Type B pancreatic cell (in vitro differentiated cells): Measurements from ENCODE around the gene MGMT. TPM values are rescaled to one million over a fixed set of nuclear protein-coding genes. Genes with fewer than 3 reads are reported as not detected.

ENCODE experiments used
- DNase-seq: peaks from one replicate; pipeline ENCODE4 v3.0.0; 2021; ENCODE audit warnings: mixed read lengths; ENCODE audit not compliant: unreplicated experiment; ENCODE audit errors: extremely low spot score
- H3K27ac Mint-ChIP-seq: 2 replicates; pipeline ENCODE4 v1.8.0; 2021; ENCODE audit warnings: mild to moderate bottlenecking, mixed read lengths
- H3K27me3 Mint-ChIP-seq: 2 replicates; pipeline ENCODE4 v1.8.0; 2021; ENCODE audit warnings: mixed read lengths
- H3K36me3 Mint-ChIP-seq: 2 replicates; pipeline ENCODE4 v1.8.0; 2021; ENCODE audit warnings: mixed read lengths
- H3K4me1 Mint-ChIP-seq: one replicate; pipeline ENCODE4 v1.8.0; 2021; ENCODE audit warnings: mixed read lengths; ENCODE audit not compliant: unreplicated experiment
- H3K4me3 Mint-ChIP-seq: 2 replicates; pipeline ENCODE4 v1.8.0; 2021; ENCODE audit warnings: mild to moderate bottlenecking, mixed read lengths
- H3K9me3 Mint-ChIP-seq: 2 replicates; pipeline ENCODE4 v1.8.0; 2021; ENCODE audit warnings: mixed read lengths
- total RNA-seq: library from RNA; stranded (reverse); gene quantifications from 2 replicates; pipeline ENCODE4 v1.2.1, GENCODE V29; 2021; ENCODE audit warnings: low replicate concordance
- TF ChIP-seq, protein P1 (sequence below): fragments of 200-600 bp; sonication (generic); conservative IDR thresholded peaks from 2 replicates; pipeline ENCODE4 v1.5.0; 2021; ENCODE audit warnings: antibody characterized with exemption, mild to moderate bottlenecking

MGMT gene
- total RNA-seq, 1 donor from 2014 or later: 18.8 TPM

DNA sequence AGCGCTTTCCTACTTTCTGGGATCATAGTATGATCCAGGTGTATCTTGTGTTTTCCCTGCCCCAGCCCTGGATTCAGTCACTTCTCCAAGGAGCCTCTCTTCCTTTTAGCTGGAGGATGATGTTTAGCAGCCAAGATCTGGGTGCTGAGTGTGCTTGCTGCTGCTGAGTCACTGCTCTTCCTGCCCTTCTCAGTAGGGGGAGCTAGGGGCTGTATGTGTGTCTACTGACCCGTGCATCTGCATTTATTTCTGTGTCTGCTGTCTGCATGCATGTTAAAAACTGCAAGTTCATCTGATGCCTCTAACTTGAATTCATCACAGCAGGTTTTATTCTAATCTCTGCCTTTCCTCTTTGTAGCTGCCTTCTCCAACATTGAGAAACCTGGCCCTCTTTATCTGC is 31.6 kb downstream of the MGMT start:
- no peak for DNase-seq
- no peak overlapping the region for H3K4me3 Mint-ChIP-seq
- no peaks in the 10 kb centered on the region for H3K27me3 Mint-ChIP-seq
- peaks cover 9% of the 10 kb centered on the region for H3K9me3 Mint-ChIP-seq
- H3K4me1 Mint-ChIP-seq: peaks cover 27% of the 10 kb centered on the region
- H3K36me3 Mint-ChIP-seq: peaks cover 10% of the 10 kb centered on the region
- TF ChIP-seq, protein P1, sequence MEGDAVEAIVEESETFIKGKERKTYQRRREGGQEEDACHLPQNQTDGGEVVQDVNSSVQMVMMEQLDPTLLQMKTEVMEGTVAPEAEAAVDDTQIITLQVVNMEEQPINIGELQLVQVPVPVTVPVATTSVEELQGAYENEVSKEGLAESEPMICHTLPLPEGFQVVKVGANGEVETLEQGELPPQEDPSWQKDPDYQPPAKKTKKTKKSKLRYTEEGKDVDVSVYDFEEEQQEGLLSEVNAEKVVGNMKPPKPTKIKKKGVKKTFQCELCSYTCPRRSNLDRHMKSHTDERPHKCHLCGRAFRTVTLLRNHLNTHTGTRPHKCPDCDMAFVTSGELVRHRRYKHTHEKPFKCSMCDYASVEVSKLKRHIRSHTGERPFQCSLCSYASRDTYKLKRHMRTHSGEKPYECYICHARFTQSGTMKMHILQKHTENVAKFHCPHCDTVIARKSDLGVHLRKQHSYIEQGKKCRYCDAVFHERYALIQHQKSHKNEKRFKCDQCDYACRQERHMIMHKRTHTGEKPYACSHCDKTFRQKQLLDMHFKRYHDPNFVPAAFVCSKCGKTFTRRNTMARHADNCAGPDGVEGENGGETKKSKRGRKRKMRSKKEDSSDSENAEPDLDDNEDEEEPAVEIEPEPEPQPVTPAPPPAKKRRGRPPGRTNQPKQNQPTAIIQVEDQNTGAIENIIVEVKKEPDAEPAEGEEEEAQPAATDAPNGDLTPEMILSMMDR: no peak
- H3K27ac Mint-ChIP-seq: no peak overlapping the region

DNA sequence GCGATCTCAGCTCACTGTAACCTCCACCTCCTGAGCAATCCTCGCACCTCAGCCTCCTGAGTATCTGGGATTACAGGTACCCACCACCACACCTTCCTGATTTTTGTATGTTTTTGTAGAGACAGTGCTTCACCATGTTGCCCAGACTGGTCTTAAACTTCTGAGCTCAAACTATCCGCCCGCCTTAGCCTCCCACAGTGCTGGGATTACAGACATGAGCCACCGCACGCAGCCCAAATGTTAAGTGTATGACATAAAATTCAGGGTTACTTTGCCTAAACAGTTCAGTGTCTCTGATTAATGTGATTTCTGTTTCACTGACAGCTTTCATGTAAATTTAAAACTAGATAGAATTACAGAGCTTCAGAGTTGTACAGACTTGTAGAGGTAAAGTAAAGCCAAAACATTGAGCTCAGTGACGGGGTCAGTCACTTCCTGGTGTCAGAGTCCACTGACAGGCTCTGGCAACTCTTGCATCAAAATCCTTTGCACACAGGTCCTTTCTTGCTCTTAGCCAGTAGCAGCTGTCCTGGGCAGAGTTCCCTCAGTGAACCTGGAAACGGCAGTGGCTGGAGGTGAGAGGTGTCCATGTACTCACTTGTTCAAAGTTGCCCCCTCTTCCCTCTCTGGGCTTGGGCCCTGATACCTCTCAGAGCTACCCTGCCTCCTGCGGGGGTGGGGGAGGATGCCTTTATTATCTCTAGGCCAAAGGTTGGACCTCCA is 33.7 kb downstream of the MGMT start:
- peaks cover 15% of the 10 kb centered on the region for H3K4me1 Mint-ChIP-seq
- H3K27ac Mint-ChIP-seq: no peak overlapping the region
- peaks cover 10% of the 10 kb centered on the region for H3K36me3 Mint-ChIP-seq
- H3K27me3 Mint-ChIP-seq: no peaks in the 10 kb centered on the region
- no peak for DNase-seq
- H3K4me3 Mint-ChIP-seq: no peak overlapping the region
- TF ChIP-seq, protein P1: no peak
- H3K9me3 Mint-ChIP-seq: peaks cover 9% of the 10 kb centered on the region

DNA sequence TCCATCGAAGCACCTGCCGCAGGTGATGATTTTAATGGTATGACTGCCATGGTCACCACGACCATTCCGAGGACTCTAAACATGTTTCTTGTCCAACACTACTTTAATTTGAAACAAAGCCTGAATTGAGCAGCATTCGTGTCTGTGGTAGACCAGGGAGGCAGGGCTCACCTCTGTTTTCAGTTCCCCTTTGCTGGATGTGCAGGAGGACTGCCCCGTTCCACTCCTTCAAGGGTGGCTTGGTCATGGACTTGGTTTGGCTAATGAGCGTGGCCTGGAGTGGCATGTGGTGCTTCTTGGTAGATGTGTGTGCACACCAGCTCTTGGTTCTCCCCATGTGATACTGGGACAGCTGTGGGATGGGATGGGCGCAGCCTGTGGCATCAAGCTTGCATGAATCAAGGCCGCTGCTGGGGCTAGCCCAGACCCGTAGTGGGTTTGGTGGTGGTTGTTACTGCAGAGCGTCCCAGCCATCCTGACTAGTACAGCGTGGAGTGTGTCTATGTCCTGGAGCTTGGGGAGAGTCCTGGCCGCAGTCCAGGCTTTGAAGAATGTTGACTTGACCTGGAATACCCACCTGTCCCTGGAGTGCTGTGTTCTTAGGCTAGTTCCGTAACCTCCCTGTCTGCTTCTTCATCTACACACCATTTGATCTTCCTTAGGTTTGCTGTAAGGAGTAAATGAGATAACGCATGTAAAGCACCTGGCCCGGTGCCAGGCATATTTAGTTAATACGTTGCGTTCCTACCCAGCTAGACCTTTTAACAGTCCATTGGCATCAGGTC is 34.8 kb downstream of the MGMT start:
- peaks cover 9% of the 10 kb centered on the region for H3K9me3 Mint-ChIP-seq
- no peak overlapping the region for H3K4me3 Mint-ChIP-seq
- no peak overlapping the region for H3K27ac Mint-ChIP-seq
- TF ChIP-seq, protein P1: no peak
- peaks cover 13% of the 10 kb centered on the region for H3K36me3 Mint-ChIP-seq
- peaks cover 10% of the 10 kb centered on the region for H3K4me1 Mint-ChIP-seq
- no peaks in the 10 kb centered on the region for H3K27me3 Mint-ChIP-seq
- no peak for DNase-seq

DNA sequence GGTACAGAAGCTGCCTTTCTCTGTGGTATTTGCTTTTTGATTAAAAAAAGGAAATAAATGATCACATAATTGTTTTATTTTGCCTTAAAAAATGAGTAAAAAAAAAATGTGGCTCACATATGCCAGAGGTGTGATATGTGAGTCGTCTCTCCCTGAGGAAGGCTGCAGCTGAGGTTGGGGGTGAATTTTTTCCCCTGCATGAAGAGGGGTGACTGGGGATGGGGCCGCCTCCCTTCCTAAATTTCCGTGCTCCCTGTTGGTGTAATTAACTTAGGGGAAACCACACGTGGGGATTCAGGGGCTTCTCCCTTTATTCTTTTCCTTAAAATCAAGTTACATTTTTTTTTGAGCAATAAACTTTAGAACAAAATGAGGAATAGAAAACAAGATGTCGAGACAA is 35.4 kb downstream of the MGMT start:
- H3K4me1 Mint-ChIP-seq: peaks cover 5% of the 10 kb centered on the region
- peaks cover 13% of the 10 kb centered on the region for H3K36me3 Mint-ChIP-seq
- H3K27ac Mint-ChIP-seq: no peak overlapping the region
- TF ChIP-seq, protein P1: no peak
- no peaks in the 10 kb centered on the region for H3K27me3 Mint-ChIP-seq
- no peak overlapping the region for H3K4me3 Mint-ChIP-seq
- DNase-seq: no peak
- H3K9me3 Mint-ChIP-seq: peaks cover 9% of the 10 kb centered on the region

DNA sequence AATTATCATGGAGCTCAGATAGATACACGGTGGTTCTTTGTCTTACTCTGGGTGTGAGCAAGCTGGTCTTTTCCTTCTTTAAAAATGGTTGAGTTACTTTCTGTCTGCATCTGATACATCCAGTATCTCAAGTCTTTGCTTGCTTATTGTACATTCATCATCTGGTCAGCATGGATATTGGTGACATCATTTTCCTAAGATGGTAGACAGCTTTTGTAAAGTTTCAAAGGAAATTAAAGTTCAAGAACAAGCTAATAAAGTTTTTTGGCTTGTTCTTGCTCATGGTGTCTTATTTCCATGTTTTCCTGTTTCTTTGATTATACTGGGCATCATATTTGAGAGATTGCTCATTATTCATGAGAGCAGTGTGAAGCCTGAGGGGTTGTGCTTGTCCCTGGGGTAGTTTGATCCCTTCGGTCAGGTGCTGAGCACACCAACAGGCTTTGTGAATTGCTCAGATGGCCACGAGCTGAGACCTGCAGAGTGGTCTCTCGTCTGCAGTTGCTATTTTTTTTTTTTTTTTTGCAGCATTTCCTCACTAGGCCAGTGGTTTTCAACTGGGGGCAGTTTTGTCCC is 38.5 kb downstream of the MGMT start:
- Mint-ChIP-seq H3K27me3 (no peaks in the 10 kb centered on the region), H3K4me3 (no peak overlapping the region), H3K4me1 (peaks cover 4% of the 10 kb centered on the region), H3K36me3 (peaks cover 9% of the 10 kb centered on the region), H3K27ac (no peak overlapping the region), H3K9me3 (no peaks in the 10 kb centered on the region)
- TF ChIP-seq, protein P1: no peak
- no peak for DNase-seq
